AG09309 (cell line): ENCODE measurements around the gene XAF1.

Source experiments
- DNase-seq: peaks from one replicate; pipeline ENCODE4 v3.0.0-alpha.2; 2010; ENCODE audit warnings: low read depth
- H3K4me3 ChIP-seq: 2 replicates; pipeline ENCODE4 v1.5.1; 2011; ENCODE audit warnings: mild to moderate bottlenecking, low read depth, low read length, moderate library complexity; ENCODE audit not compliant: control insufficient read depth
- TF ChIP-seq, protein P1 (sequence below): IDR thresholded peaks from 2 replicates; pipeline ENCODE4 v1.5.1; 2011; ENCODE audit warnings: mild to moderate bottlenecking, low read depth, low read length, inconsistent platforms; ENCODE audit not compliant: insufficient read depth, control insufficient read depth; ENCODE audit errors: missing control alignments

Gene XAF1

DNA sequence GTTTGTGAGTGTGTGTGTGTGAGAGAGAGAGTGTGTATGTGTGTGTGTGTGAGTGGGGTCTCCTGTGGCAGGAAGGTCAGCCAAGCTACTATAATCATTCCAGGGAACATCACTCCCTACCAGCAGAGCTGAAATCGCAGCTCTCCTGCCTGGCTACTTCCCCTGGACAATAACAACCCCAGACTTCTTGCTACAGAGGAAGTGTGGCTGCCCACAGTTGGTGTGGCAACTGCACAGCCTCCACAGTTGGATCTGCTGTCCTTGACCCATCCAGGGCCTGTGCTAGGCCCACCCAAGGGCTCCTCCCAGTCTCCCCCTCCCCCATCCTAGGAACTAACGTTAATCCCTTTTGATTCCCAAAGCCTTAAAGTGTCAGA lies 44.2 kb upstream of the XAF1 start:
- no peak overlapping the region for H3K4me3 ChIP-seq
- DNase-seq: no peak
- TF ChIP-seq, protein P1, sequence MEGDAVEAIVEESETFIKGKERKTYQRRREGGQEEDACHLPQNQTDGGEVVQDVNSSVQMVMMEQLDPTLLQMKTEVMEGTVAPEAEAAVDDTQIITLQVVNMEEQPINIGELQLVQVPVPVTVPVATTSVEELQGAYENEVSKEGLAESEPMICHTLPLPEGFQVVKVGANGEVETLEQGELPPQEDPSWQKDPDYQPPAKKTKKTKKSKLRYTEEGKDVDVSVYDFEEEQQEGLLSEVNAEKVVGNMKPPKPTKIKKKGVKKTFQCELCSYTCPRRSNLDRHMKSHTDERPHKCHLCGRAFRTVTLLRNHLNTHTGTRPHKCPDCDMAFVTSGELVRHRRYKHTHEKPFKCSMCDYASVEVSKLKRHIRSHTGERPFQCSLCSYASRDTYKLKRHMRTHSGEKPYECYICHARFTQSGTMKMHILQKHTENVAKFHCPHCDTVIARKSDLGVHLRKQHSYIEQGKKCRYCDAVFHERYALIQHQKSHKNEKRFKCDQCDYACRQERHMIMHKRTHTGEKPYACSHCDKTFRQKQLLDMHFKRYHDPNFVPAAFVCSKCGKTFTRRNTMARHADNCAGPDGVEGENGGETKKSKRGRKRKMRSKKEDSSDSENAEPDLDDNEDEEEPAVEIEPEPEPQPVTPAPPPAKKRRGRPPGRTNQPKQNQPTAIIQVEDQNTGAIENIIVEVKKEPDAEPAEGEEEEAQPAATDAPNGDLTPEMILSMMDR: no peak

GRCh38 chr17:6712058-6712853 lies 43.6 kb upstream of the XAF1 start:
- no peak for DNase-seq
- TF ChIP-seq, protein P1: no peak
- H3K4me3 ChIP-seq: no peak overlapping the region

DNA sequence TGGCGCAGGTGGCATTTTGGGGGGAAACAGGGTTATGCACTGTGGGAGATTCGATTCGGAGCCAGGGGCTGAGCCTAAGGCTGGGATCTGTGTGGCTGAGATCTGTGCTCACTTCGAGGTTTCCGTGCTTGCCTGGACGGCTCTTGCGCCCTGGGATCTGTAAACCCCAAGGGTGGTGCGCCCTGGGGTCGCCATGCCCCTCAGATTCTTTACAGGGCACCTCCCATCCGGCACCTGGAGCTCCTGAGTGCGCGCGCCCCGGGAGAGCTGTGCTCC lies 43.1 kb upstream of the XAF1 start:
- DNase-seq: no peak
- TF ChIP-seq, protein P1: no peak
- H3K4me3 ChIP-seq: no peak overlapping the region

- no peak for DNase-seq
- TF ChIP-seq, protein P1: peak; percentile 31
- H3K4me3 ChIP-seq: peak within 1 kb of the TSS; percentile 10
Measured at GRCh38 chr17:6713130-6713917, 42.5 kb upstream of the XAF1 start, which contains the start of gene SLC13A5. TSS of gene SLC13A5 (minus strand) at chr17:6713369. CDS start at chr17:6713333, 36 bp downstream.

GRCh38 chr17:6713918-6714271 lies 42.0 kb upstream of the XAF1 start:
- DNase-seq: no peak
- TF ChIP-seq, protein P1: no peak
- peak overlapping the region; percentile 10 for H3K4me3 ChIP-seq

DNA sequence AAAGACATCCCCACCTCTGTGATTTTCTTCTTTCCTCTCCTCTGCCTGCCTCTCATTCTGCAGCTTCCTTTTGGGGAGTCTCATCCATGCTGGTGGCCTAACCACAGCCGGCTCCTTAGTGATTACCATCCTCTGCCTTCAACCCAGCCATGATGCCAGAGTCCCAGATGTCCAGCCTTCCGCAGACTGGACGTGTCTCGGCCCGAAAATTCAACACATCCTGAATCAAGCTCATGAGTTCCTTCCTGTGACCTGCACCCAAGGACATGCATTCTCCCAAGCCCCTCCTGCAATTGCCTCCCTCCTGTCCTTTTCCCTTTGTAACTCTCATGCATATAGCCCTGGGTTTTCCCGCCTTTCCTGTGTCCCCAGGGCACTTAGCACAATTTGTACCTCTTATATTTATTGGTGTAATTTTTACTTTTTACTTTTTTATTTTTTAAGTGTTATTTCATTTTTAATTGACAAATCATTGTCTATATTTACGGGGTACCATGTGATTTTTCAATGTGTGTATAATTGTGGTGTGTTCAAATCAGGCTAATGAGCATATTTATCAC lies 41.5 kb upstream of the XAF1 start:
- no peak for DNase-seq
- TF ChIP-seq, protein P1: no peak
- no peak overlapping the region for H3K4me3 ChIP-seq
